Lower leg skin (tissue), 3 donors: ENCODE data around the gene SMOC2.

Experiments used
- CTCF ChIP-seq, 3 donors: fragments of 450-650 bp; IDR thresholded peaks; one replicate each; pipeline ENCODE4 v1.5.1; 2016; ENCODE audit warnings: antibody characterized with exemption in 3 of 3, mild to moderate bottlenecking in 3 of 3, moderate library complexity in 2 of 3
- POLR2A ChIP-seq, 2 donors: fragments of 450-650 bp; IDR thresholded peaks; one replicate each; pipeline ENCODE4 v1.6.1; 2016 to 2017; ENCODE audit warnings: antibody characterized with exemption in 2 of 2, mild to moderate bottlenecking in 1 of 2, moderate library complexity in 1 of 2

GRCh38 chr6:168645326-168645725, 204.3 kb downstream of the SMOC2 start:
- no peak for TF ChIP-seq POLR2A (IDR thresholded peaks at IDR 0.05)
- no peak for TF ChIP-seq CTCF (IDR thresholded peaks at IDR 0.05)
